ENCODE data around the gene GNE.

GNE gene

DNA sequence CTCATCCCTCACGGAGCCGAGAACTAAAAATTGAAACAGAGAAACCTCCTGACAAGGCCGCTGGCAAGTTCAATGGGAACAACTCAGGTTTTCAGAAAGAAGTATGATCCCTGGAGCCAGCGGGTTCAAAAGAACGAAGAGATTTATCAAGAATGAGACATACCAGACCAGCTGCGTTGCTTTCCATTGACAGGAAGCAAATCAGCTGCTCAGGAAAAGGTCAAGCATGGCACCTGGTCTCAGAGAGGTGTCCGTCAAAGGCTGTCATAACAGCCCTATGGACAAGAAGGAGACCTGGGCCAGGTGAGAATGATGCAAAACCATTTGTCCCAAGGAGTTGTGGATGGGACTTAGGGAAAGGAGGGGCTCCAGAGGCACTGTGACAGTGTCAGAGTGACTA is 34.9 kb upstream of the GNE start:
- TF ChIP-seq POLR2AphosphoS5 (IDR thresholded peaks at IDR 0.05; ENCODE audit: low read depth) (no peak), REST (IDR thresholded peaks at IDR 0.05; ENCODE audit: insufficient replicate concordance, low read depth) (no peak), CTCF (IDR thresholded peaks at IDR 0.05; ENCODE audit: insufficient read depth, low read length) (no peak), SPI1 (IDR thresholded peaks at IDR 0.05; ENCODE audit: borderline replicate concordance, low read depth) (no peak), GABPA (IDR thresholded peaks at IDR 0.05; ENCODE audit: low read depth) (no peak)
- no peak overlapping the region for H3K27ac ChIP-seq (replicated peaks)
- no peak for DNase-seq (ENCODE audit: low read depth in 1 of 2, low spot score in 1 of 2)
- no peak overlapping the region for H3K4me3 ChIP-seq (replicated peaks; ENCODE audit: insufficient read depth, low read length)
- no peaks in the 10 kb centered on the region for H3K27me3 ChIP-seq (ENCODE audit: insufficient read depth, poor library complexity, severe bottlenecking)

DNA sequence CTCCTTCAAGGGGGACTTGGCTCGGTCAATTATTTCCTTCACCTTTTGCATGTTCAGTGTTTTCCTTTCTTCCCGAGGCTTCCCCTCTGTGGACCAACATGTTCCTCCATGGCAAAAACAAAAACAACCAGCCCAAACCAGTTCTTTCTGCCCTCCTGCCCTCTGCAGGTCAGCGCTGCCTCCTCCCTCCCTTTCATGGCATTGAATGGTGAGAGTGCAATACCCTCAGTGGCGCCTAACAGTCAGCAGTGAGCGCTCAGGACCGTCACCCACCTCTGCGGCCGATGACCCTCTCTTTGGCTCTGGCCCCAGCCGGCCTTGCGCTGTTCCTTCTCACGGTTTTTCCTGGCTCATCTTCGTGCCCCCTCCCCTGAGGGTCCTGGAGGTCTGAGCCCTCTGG is 34.4 kb upstream of the GNE start:
- no peak for DNase-seq (ENCODE audit: low read depth in 1 of 2, low spot score in 1 of 2)
- Histone ChIP-seq H3K4me3 (replicated peaks; ENCODE audit: insufficient read depth, low read length) (no peak overlapping the region), H3K27ac (replicated peaks) (no peak overlapping the region), H3K27me3 (ENCODE audit: insufficient read depth, poor library complexity, severe bottlenecking) (no peaks in the 10 kb centered on the region)
- TF ChIP-seq POLR2AphosphoS5 (IDR thresholded peaks at IDR 0.05; ENCODE audit: low read depth), result no peak
- TF ChIP-seq GABPA (IDR thresholded peaks at IDR 0.05; ENCODE audit: low read depth), result no peak
- no peak for TF ChIP-seq CTCF (IDR thresholded peaks at IDR 0.05; ENCODE audit: insufficient read depth, low read length)
- no peak for TF ChIP-seq REST (IDR thresholded peaks at IDR 0.05; ENCODE audit: insufficient replicate concordance, low read depth)
- no peak for TF ChIP-seq SPI1 (IDR thresholded peaks at IDR 0.05; ENCODE audit: borderline replicate concordance, low read depth)

- TF ChIP-seq REST (IDR thresholded peaks at IDR 0.05; ENCODE audit: insufficient replicate concordance, low read depth) (no peak), CTCF (IDR thresholded peaks at IDR 0.05; ENCODE audit: insufficient read depth, low read length) (no peak), SPI1 (IDR thresholded peaks at IDR 0.05; ENCODE audit: borderline replicate concordance, low read depth) (no peak), POLR2AphosphoS5 (IDR thresholded peaks at IDR 0.05; ENCODE audit: low read depth) (no peak), GABPA (IDR thresholded peaks at IDR 0.05; ENCODE audit: low read depth) (no peak)
- Histone ChIP-seq H3K27me3 (ENCODE audit: insufficient read depth, poor library complexity, severe bottlenecking) (no peaks in the 10 kb centered on the region), H3K27ac (replicated peaks) (no peak overlapping the region), H3K4me3 (replicated peaks; ENCODE audit: insufficient read depth, low read length) (no peak overlapping the region)
- DNase-seq (ENCODE audit: low read depth in 1 of 2, low spot score in 1 of 2), result no peak
These were observed 32.7 kb upstream of the GNE start for GRCh38 chr9:36290996-36291395.

Data from HL-60 (cell line).